ENCODE measurements around the gene CFAP97.

GRCh38 chr4:185212581-185212980 lies 8.8 kb upstream of the CFAP97 start:
- TF ChIP-seq CTCF (IDR thresholded peaks at IDR 0.05 in 4 of 5, conservative IDR thresholded peaks at IDR 0.05 in 1 of 5) (no peak), POLR2A (IDR thresholded peaks at IDR 0.05) (no peak)
